Stomach (tissue), 4 donors: ENCODE measurements around the gene RSBN1L.

Experiments used
- CTCF ChIP-seq, 7 experiments: fragments of 450-650 bp in 4 of 7; fragments of 200-600 bp in 3 of 7; sonication (generic) in 3 of 7; IDR thresholded peaks; one replicate each; pipeline ENCODE4 v1.5.1; 2016 to 2019; ENCODE audit warnings: antibody characterized with exemption in 7 of 7, control low read depth in 2 of 7, mild to moderate bottlenecking in 1 of 7
- EP300 ChIP-seq: sonication (generic); formaldehyde crosslinking; IDR thresholded peaks from one replicate; pipeline ENCODE4 v1.6.1; 2017; ENCODE audit warnings: antibody characterized with exemption
- POLR2A ChIP-seq, 4 donors: fragments of 450-650 bp; IDR thresholded peaks; one replicate each; pipeline ENCODE4 v1.6.1; 2016; ENCODE audit warnings: antibody characterized with exemption in 4 of 4, control low read depth in 2 of 4, mild to moderate bottlenecking in 1 of 4, moderate library complexity in 1 of 4
- POLR2AphosphoS5 ChIP-seq, 3 donors: sonication (generic); formaldehyde crosslinking; IDR thresholded peaks; one replicate each; pipeline ENCODE4 v1.6.1; 2016; ENCODE audit warnings: antibody characterized with exemption in 3 of 3

GRCh38 chr7:77811516-77812289 lies 115.4 kb downstream of the RSBN1L start:
- TF ChIP-seq POLR2A (IDR thresholded peaks at IDR 0.05) = no peak
- no peak for TF ChIP-seq CTCF (IDR thresholded peaks at IDR 0.05)
- TF ChIP-seq POLR2AphosphoS5 (IDR thresholded peaks at IDR 0.05) = no peak
- TF ChIP-seq EP300 = no peak
